GM20000 (cell line): Measurements from ENCODE around the gene MBOAT7.
"Not testable (repeated sequence)": the region's sequence is repeated elsewhere in the genome, so short reads cannot be mapped to it uniquely, and the experiment has no call there.

Source experiments
- DNase-seq: peaks from one replicate; pipeline ENCODE4 v3.0.0; 2012; ENCODE audit warnings: low spot score
- TF ChIP-seq, protein P1 (sequence below): IDR thresholded peaks from 2 replicates; pipeline ENCODE4 v1.5.1; 2012; ENCODE audit warnings: mild to moderate bottlenecking, control low read depth; ENCODE audit errors: extremely low read depth, missing control alignments

MBOAT7 gene

DNA sequence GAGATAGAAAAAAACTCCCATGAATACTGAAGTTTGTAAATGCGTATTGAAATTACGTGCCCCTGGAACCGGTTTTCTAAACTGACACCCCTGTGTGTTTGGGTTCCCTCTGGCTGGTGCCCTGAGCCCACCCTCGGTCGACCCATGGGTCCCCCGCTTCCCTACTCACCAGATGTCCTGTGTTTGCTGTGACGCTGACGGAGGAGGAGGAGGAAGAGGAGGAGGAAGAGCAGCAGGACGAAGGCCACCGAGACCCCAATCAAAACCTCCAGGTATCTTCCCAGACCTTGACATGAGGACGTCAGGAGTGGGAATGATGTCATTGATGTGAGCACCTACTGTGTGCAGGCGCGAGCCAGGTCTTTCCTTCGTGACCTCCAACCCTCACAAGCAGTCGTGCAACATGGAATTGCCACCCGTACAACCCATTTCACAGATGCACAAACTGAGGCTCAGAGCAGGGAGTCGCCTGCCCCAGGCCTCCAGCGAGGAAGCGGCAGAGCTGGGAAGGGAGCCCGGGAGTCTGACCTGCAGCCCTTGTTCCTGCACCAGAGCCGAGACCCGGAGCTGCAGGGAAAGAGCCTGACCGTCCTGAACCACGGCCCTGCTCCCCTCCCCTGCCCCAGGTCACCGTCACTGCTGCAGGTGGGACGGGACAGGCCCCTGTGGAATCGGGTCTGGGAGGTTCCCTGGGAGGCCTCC, 29.7 kb upstream of the MBOAT7 start:
- TF ChIP-seq, protein P1, sequence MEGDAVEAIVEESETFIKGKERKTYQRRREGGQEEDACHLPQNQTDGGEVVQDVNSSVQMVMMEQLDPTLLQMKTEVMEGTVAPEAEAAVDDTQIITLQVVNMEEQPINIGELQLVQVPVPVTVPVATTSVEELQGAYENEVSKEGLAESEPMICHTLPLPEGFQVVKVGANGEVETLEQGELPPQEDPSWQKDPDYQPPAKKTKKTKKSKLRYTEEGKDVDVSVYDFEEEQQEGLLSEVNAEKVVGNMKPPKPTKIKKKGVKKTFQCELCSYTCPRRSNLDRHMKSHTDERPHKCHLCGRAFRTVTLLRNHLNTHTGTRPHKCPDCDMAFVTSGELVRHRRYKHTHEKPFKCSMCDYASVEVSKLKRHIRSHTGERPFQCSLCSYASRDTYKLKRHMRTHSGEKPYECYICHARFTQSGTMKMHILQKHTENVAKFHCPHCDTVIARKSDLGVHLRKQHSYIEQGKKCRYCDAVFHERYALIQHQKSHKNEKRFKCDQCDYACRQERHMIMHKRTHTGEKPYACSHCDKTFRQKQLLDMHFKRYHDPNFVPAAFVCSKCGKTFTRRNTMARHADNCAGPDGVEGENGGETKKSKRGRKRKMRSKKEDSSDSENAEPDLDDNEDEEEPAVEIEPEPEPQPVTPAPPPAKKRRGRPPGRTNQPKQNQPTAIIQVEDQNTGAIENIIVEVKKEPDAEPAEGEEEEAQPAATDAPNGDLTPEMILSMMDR = no peak

DNA sequence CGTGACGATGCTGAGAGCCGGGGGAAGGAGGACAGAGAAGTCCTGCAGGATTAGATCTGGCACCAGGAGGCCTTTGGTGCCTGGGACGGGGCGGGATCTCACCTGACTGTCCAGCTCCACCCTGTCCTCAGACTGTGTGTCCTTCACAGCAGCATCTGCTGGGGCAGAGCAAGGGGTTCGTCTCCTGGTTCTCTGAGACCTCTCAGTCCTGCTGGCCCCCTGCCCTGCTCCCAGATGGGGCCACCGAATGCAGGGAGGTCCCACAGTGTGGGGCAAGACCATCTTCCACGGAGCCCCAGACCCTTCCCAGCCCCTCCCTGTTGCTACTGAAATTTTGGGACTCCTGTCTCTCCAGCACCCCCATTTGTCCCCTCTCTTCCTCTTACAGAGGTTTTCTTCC, 28.9 kb upstream of the MBOAT7 start:
- TF ChIP-seq, protein P1 = no peak
- DNase-seq = no peak

More for the DNA sequence above, 29.7 kb upstream of the MBOAT7 start:
- no peak for DNase-seq

DNA sequence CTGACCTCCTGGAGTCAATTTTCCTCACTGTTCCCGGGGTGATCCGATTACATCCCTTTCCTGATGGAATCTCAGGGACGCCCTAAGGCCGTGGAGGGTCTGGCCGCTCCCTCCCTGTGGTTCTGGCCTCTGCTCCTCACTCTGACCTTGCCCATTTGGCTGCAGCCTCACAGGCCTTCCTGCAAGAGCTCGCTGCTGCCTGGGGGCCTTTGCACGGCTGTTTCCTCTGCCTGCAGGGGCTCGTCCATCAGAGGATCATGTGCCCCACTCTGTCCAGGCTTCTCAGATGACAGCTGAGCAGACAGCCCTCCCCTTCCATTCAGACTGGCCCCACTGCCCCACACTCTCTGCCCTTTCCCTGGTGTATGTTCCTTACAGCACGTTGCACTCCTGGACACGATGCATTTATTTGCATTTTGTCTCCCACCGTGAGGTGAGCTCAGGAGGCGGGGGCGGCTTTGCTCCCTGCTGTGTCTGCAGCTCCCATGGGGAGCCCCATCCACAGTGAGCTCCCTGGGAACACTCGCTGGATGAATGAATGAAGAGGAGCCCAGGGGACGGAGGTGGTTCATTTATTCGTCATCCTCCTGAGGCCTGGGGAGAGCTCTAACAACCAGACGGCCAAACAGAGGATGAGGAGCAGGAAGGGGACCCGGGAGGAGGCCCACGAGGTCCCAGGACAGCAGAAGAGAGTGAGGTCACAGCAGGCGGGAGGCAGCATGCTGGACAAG, 28.3 kb upstream of the MBOAT7 start:
- DNase-seq = not testable (repeated sequence)

DNA sequence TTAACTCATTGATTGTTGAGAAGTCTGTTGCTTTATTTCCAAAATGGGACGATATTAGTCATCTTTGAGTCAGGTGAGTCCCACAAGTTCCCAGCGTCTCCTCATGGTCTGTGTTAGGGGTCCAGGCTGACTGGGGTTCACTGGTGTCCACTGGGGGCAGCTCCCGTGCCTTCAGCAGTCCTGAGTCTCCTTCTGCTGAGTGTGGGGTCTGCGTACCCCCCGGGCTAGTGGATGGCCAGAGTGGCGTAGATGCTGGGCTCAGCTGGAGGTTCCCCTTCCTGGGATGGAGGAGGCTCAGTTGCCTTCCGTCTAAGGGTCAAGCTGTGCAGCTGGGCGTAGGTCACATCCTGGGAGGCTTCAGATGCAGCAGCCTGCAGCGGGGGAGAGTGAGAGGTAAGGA, 27.5 kb upstream of the MBOAT7 start:
- no peak for DNase-seq
- TF ChIP-seq, protein P1 = no peak

DNA sequence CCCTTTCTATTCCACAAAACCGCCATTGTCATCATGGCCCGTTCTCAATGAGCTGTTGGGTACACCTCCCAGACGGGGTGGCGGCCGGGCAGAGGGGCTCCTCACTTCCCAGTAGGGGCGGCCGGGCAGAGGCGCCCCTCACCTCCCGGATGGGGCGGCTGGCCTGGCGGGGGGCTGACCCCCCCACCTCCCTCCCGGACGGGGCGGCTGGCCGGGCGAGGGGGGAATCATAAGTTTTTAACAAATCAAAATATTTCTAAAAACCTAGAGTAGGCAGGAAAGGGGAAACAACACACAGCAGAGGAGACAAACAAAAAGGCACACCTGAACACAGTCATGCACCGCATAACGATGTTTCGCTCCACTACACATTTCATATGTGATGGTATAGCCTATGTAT, 25.4 kb upstream of the MBOAT7 start:
- DNase-seq = not testable (repeated sequence)

DNA sequence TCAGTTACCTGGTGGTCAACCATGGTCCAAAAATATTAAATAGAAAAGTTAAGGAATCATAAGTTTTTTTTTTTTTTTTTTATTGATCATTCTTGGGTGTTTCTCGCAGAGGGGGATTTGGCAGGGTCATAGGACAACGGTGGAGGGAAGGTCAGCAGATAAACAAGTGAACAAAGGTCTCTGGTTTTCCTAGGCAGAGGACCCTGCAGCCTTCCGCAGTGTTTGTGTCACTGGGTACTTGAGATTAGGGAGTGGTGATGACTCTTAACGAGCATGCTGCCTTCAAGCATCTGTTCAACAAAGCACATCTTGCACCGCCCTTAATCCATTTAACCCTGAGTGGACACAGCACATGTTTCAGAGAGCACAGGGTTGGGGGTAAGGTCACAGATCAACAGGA, 24.8 kb upstream of the MBOAT7 start:
- DNase-seq = not testable (repeated sequence)

DNA sequence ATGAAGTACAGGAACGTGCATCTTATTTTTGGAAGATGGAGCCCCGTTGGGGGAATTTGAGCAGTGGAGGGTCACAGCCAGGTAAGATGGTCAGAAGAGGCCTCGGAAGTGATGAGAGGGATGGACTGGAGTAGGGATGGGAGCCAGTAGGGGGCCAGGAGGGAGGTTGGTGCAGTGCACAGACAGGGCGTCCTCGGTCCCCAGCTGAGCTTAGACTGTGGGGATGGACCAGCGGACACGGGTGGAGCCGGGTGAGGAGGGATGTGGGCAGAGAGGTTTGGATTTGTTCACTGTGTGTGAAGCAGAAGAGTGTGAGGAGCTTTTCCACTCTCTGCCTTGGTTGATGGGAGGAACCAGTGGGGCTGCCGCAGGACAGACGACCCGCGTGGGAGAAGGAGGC, 21.9 kb upstream of the MBOAT7 start:
- TF ChIP-seq, protein P1 = no peak
- DNase-seq = no peak

DNA sequence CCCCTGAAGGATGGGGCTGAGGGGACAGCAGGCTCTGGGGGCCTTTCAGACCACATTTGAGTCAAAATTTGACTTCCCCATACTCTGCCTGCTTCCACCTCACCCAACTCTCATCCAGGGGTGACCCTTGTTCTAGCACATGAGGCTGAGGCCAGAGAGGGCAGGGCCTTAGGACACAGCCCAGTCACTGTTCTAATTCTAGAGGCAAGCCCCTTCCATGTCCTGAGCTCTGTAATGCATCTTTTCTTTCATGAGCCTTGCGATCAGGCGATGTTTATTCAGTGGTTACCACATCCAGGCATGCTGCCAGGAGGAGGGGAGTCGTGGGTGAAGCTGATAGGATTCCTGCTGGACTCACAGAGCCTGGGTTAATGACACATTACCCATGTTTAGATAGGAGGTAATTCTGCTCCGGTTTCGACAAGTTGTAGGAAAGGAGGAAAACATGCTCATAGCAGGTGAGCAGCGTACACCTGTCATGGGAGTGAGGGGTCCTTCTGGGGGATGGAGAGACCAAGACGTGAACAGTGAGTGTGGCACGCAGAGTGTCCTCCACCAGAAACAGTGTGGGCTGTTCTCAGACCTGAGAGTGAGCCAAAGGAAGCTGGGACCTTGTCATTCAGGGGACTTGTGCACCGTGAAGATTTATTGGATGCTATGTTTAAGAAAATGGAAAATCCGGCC, 20.6 kb upstream of the MBOAT7 start:
- no peak for DNase-seq
- TF ChIP-seq, protein P1 = no peak
